ENCODE data around the gene NPW. TPM values are rescaled to one million over a fixed set of nuclear protein-coding genes. Genes with fewer than 3 reads are reported as not detected.

NPW gene
- polyA plus RNA-seq (ENCODE audit: insufficient read length), result 0.72 TPM

DNA sequence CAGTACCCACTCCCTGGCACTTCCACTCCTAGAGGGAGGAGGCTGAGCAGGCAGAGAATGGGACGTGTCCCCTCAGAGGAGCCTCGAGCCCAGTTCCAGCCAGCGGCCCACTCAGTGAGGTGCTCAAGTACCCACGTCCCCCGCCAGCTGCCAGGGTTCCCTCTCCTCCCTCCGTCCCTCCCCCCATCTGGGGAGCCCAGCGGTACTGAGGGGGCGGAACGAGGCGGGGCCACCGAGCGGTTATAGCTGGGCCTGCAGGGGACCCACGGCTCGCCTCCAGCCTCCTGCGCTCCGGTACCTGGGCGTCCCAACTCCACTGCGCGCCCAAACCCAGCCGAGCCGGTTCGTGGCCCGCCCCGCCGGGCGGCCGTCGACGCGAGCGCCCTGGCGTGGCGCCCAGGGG is at the start of gene NPW:
NPW (plus strand) TSS at position 268 of the 403 bp plus-strand sequence.
- no peak for DNase-seq

DNA sequence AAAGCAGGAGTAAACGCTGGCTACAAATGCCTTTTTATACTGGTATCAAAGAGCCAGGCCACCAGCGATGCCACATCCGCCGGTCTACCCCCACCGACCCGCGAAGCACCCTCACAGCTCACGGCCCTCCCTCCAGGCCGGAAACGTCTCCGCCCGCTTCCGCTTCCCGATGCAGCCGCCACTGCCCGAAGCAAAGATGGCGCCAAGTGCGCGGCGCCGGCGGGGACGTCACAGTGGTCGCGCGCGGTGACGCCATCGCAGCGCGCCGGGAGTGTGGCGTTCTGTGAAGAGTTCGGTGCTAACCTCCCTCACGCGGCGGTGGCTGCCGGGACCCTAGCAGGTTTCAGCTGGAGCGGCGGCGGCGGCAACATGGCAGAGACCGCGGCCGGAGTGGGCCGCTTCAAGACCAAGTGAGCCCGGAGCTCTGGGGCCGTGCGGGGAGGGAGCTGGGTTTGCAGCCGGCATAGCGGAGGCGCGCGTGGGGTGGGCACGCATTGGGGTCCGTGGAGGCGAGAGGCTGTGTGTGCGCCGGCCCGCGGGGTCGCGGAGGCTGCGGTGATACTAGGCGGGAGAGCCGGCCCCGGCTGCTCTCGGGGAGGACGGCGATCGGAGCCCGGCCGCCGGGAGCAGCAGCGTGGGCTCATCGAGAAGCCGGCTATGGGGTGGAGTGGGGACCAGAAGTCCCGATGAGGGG is 47.6 kb upstream of the NPW start, which contains the start of gene TBL3:
TBL3 (plus strand) TSS at position 258 of the 694 bp plus-strand sequence; CDS start at position 370, 112 bp downstream.
- DNase-seq, result peak; percentile 97

DNA sequence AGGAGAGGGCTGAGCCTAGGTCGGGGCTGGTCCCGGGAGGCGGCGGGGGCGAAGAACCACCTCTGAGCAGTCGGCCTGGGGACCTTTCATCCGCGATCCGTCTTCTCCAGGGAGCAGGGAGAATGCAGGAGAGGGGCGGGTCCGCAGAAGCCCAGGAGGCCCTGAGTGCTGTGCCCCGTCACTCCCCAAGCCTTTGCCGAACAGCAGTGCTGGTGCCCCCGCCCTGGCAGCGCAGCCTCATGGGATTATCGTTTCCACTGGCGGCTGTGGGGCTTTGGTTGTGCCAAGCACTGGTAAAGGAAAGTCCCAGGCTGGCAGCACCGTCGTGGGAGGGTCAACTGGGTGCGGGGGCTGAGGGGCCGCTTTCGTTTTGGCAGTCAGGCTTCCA is 47.1 kb upstream of the NPW start:
- DNase-seq, result no peak

DNA sequence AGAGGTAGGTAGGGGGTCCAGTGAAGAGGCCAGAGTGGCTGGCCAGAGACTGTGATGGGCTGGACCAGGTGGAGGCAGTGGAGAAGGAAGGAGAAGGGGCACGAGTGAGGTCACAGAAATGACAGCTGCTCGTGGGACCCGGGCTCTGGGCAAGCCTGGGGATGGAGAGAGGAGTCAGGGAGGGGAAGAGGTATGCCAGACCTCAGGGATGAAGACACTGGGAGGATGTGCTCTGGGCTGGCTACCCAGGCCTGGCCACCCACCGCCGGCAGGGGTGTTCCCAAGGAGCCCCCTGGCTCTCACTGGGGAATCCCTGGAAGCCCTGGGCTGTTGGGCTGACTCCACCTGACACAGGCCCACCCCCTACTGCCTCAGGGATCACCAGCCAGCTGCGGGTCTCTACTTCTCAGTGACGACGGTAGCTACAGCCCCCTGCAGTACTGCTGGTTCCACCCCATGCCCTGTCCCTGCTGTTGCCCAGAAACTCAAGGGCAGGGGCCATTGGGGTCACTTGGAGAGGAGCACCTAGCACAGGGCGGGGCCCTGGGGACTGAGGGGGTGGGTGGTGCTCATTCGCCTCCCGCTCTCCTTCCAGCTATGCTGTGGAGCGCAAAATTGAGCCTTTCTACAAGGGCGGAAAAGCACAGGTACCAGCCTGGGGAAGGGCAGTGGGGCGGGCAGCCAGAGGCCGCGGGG is 46.0 kb upstream of the NPW start:
- DNase-seq, result no peak

DNA sequence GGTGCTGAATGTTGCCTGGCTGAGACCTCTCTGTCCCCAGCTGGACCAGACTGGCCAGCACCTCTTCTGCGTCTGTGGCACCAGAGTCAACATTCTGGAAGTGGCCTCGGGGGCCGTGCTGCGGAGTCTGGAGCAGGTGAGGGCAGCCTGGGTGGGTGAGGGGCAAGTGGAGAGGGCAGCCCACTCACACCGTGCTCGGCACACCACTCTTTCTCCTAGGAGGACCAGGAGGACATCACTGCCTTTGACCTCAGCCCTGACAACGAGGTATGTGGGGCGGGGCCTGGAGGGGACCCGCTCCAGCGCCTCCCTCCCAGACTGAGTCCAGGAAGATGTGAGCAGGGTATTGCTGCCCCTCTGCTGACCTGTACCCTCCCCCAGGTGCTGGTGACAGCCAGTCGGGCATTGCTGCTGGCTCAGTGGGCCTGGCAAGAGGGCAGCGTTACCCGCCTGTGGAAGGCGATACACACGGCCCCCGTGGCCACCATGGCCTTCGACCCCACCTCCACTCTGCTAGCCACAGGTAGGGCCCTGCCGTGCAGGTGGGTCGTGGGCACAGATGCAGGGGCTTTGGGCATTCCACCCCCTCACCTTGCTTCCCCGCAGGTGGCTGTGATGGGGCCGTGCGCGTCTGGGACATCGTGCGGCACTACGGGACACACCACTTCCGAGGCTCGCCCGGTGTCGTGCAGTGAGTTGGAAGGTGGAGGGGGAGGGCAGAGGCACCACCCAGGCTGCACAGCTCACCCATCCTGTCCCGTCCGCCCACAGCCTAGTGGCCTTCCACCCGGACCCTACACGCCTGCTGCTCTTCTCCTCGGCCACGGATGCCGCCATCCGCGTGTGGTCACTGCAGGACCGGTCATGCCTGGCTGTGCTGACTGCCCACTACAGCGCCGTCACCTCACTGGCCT is 45.2 kb upstream of the NPW start:
- DNase-seq, result no peak

DNA sequence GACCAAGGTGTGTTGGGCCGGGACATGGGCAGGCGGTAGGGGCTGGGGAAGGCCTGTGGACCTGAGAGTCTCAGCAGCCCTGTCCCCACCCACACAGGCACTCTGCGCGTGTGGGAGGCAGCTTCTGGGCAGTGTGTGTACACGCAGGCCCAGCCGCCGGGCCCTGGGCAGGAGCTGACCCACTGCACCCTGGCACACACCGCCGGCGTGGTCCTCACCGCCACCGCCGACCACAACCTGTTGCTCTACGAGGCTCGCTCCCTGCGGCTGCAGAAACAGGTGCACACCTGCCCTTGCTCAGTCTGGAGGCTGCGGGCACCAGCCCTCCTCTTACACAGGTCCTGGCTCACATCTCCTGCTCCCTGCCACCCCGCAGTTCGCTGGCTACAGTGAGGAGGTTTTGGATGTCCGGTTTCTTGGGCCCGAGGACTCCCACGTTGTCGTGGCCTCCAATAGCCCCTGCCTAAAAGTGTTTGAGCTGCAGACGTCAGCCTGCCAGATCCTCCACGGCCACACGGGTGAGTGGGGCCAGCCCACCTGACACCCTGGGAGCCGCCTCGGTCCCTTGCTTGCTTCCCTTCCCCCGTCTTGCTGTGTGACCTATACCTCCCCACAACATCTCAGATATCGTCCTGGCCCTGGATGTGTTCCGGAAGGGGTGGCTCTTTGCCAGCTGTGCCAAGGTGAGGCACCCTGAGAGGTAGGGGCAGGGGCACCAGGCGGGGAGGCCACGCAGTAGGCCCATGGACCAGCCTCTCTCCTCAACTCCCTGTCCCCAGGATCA is 44.0 kb upstream of the NPW start:
- no peak for DNase-seq

DNA sequence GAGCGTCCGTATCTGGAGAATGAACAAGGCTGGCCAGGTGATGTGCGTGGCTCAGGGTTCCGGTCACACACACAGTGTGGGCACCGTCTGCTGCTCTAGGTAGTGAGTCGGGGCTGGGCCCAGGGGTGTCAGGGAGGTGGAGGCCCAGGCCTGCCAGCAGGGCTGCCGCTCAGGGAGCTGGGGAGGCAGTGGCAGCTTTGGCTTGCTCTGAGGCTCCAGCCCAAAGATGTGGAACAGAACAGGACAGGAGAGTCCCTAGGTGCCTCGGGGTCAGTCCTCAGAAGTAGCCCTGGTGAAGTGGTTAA is 43.4 kb upstream of the NPW start:
- no peak for DNase-seq

DNA sequence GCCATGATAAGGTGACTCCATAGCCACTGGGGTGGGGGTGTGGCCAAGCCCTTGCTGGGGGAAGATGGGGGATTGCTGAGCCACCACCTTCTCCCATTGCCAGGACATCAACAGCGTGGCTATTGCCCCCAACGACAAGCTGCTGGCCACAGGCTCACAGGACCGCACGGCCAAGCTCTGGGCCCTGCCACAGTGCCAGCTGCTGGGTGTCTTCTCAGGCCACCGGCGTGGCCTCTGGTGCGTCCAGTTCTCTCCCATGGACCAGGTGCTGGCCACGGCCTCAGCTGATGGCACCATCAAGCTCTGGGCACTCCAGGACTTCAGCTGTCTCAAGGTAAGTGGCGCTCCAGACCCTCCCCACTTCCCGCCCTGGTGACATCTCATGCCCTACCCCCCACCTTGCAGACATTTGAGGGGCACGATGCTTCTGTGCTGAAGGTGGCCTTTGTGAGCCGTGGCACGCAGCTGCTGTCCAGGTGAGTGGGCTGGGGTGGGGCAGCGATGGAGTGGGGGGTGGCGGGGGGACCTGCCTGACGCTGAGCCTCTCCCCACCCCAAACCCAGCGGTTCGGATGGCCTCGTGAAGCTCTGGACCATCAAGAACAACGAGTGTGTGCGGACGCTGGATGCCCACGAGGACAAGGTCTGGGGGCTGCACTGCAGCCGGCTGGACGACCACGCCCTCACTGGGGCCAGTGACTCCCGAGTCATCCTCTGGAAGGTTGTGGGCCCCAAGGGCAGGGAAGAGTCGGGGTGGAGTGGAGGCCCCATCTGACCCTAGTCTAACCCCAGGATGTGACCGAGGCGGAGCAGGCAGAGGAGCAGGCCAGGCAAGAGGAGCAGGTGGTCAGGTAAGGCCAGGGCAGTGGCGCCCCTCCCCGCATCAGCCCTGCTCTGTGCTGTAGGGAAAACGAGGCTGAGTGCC is 42.4 kb upstream of the NPW start:
- no peak for DNase-seq

DNA sequence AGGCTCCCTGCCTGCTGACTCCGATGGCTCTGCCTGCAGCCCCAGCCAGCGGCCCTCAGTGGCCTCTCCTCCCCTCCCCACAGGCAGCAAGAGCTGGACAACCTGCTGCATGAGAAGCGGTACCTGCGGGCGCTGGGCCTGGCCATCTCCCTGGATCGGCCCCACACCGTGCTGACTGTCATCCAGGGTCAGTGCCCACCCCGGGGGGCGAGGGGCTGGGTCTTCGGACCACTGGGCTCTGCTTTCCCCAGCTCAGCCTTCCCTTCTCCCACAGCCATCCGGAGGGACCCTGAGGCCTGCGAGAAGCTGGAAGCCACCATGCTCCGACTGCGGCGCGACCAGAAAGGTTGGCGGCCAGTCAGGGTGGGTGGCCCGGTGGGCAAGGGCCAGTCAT is 41.7 kb upstream of the NPW start:
- no peak for DNase-seq

DNA sequence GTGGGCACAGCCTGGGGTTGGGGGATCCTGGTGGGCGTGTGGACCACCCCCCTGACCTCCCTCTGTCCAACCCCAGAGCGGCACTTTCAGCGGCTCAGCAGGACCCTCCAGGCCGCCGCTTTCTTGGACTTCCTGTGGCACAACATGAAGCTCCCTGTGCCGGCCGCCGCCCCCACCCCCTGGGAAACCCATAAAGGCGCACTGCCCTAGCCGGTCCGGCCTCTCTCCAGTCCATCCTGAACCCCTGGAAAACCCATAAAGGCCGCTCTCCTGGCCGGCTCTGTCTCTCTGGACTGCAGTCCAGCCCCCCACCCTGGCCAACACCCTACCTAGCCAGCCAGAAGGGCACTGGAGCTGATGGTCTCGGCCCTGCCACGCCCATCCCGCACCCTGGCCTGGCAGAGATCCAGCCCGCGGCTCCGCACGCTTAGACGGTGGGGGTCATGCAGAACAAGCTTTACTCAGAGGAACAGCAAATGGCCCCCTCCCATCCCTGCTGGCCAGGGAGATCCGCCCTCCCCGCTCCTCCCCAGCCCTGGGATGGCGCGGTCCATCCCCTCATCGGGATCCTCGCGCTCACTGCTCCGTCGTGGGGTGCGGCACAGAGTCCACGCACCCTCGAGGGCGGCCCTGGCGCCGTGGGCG is 41.0 kb upstream of the NPW start:
- no peak for DNase-seq

DNA sequence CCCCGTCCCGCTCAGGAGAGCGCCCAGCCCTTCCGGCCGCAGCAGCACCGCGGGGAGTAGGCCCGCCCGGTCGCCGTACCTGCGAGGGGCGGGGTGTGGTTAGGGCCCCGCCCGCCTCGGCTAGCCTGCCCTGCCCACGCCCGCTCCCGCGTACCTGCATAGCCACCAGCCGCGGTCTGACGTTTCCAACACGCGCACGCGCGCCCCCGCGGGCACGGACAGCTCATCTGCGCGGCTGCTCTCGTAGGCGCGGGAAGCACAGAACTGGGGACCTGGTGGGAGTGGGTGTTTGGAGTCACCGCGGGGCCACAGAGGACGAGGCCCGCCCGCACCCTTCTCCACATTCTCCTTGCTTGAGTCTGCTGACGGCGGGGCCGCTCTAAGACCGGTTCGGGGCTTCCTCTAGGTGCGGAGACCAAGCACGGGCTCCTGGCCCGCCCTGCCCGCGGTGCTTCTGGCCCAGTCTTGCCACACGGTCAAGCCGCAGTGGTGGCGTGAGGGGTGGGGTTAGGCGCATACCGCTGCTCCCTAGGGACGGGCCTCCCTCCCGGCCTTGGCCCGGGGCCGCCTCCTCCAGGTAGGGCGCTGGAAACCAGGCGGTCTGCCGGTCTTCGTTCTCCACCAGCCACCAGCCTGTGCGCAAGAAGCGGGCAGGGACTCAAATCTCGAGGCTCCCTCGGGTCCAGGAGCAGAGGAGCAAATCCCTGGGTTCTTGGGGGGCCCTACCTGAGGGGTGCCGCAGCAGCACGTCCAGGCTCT is 40.1 kb upstream of the NPW start:
- DNase-seq, result no peak

DNA sequence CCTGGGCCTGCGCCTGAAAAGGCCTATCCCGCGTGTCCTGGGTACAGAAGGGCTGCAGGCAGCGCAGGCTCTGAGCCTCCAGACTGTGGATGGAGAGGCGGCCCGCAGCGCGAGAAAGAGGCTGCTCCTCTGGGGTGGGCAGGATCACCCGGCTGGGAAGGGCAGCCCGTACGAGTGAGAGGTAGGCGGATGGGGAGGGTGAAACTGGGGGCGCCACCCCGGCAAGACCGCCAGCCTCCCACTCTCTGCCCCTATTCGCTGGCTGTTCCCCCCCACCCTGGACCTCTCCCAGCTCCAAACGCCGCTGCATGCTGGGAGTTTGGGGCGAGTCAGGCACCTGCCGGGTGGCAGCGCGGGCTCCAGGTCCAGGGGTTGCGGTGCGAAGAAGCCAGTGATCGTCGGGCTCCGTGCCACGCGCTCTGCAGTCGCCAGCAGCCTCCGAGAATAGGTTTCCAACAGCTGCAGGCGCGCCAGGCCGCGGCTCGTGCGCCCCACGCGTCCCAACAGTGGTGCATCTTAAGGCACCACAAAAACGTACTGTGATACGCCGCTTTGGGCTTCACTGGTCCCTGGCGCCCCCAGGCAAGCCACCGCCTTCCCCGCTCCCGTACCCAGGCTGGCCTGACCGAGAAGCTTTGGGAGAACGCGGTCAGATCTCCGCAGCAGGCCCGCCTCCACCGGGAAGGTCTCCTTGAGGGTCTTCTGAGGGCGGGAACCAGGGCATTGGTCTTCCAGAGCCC is 39.4 kb upstream of the NPW start:
- DNase-seq, result no peak

DNA sequence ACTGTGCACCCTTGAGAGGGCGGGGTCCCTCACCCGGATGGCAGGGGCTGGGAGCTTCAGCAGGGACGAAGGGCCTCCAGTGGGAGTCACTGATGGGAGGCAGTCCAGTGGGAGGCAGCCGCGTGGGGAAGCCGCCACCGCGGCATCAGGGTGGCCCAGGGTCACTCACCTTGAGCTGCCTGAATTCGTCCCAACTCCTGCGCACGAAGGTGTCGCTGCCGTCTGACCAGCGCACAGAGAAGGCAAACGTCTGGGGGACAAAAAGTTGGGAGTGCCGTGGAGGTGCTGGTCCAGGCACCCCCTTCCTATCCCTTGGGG is 38.9 kb upstream of the NPW start:
- no peak for DNase-seq

DNA sequence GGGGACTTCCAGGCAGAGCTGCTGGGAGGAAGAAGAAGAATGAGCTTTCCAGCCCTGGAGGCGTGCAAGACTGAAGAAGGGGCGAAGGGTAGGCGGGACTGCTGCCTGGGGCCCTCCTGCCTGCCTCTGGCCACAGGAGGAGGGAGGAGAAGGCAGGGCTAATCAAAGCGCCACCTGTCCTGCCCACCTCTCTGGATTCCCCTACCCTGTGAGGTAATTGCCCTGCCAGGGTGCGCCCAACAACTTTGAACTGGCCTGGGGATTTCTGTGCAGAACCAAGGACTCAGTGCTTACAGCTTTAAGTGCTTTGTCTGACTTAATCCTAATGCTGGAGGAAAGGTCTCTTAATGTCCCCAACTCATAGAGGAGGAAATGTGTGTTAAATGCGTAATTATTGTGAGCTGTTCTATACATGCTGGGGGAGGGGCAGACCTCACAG is 38.2 kb upstream of the NPW start, which contains the start of gene NOXO1:
NOXO1 (minus strand) TSS at position 72 of the 439 bp plus-strand sequence. CDS start 290 bp downstream, outside the sequence.
- DNase-seq, result no peak

DNA sequence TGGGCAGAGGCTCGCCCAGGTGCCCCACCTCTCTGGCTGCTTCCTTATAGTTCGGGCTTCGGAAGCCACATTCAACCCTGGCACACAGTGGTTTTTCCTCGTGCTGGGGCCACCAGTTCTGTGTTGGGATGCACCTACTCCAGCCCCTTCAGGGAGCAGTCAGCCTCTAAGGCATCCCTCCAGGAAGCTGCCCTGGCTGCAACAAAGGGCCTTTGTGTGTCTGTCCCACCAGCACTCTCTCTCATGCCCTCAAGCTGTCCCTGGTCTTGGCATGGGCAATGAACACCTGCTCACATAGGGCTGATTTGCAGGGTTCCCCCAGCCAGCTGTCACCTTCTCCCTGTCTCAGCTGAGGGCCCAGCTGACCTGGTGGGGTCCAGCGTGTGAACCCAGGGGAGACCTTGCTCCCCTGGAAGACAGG is 37.6 kb upstream of the NPW start:
- no peak for DNase-seq

DNA sequence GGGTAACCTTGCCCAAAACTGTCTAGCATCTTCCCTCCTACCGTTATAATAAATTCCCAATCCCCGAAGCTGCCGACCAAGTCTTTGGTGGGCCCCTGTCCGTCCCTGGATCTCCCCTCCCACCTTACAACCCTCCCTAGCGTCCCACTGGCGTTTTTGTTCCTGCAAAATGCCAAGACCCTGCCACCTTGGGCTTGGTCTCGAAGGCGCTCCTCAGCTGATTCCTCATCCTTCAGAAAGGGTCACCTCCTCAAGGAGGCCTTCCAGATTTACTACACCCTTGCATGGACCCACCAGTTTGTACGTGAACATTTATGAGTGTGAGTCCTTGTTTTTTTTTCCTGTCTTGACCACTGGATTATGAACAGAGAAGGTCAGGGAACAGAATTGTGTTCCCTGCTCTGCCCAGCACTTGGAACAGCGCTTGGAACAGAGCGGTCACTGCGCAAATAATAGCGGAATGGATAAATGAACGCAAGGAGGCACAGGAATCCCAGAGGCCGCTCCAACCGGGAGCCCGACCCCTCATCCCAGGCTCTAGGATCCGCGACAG is 36.5 kb upstream of the NPW start:
- DNase-seq, result no peak

DNA sequence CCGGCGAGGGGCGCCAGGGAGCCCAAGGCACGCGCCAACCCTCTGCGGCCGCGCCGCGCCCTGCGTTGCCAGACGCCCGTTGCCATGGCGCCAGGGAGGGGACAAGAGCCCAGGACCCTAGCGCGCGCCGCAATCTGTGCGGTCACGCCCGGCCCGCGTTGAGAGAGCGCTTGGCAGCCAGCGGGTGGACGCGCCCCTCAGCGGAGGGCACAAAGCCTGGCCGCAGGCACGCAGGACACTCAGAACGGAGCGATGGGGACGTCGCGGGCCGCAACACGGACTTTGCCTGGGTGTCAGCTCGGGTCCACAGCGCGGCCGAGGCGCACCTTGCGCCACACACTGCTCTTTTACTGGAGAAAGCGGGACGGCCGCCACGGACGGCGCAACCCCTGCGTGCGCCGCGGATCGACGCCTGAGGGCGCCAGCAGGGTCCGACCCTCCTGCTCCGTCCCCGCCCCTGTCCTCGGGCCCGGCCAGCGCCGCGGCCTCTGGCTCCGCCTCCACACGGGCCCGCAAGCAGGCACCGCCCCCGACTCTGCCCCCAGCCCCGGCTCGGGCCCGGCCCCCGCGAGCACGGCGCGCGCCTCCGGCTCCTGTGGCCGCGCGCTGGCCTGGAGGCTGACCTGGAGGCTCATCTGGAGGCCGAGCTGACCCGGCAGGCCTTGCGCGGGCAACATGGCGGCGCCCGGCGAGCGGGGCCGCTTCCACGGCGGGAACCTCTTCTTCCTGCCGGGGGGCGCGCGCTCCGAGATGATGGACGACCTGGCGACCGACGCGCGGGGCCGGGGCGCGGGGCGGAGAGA is 35.8 kb upstream of the NPW start, which contains the start of gene GFER:
GFER (plus strand) TSS at position 650 of the 803 bp plus-strand sequence; CDS start at position 676, 26 bp downstream.
- DNase-seq, result peak; percentile 94
